Kidney (tissue), 14 donors: Measurements from ENCODE around the gene ZNF423. TPM values are rescaled to one million over a fixed set of nuclear protein-coding genes. Genes with fewer than 3 reads are reported as not detected.
A peak's percentile ranks its signal among the peaks of the same experiment; 100 is the strongest.

Experiments used
- DNase-seq, 5 donors: peaks; one replicate each; pipeline ENCODE4 v3.0.0-alpha.2; 2013 to 2020
- FAIRE-seq: peaks from 2 replicates; lab custom pipeline; 2012; peaks lifted over from hg19 to GRCh38; lab: Jason Lieb, UNC
- H3K27ac ChIP-seq, 2 donors: one replicate each; pipeline ENCODE4 v1.7.0; 2013; ENCODE audit warnings: low read depth in 2 of 2, low read length in 2 of 2, inconsistent platforms in 1 of 2
- H3K27me3 ChIP-seq: one replicate; pipeline ENCODE4 v1.7.1; 2013; ENCODE audit warnings: low read length, inconsistent platforms; ENCODE audit not compliant: control insufficient read depth, insufficient read depth
- H3K36me3 ChIP-seq, 3 donors: one replicate each; pipeline versions ENCODE4 v1.7.0 to v1.7.1; 2013; ENCODE audit warnings: low read length in 3 of 3, control low read depth in 1 of 3, inconsistent platforms in 1 of 3; ENCODE audit not compliant: insufficient read depth in 3 of 3, control insufficient read depth in 2 of 3
- H3K4me1 ChIP-seq, 3 donors: one replicate each; pipeline versions ENCODE4 v1.7.0 to v1.7.1; 2013; ENCODE audit warnings: low read length in 3 of 3, inconsistent platforms in 1 of 3, low read depth in 1 of 3; ENCODE audit not compliant: control insufficient read depth in 2 of 3, insufficient read depth in 2 of 3
- H3K4me3 ChIP-seq, 3 donors: one replicate each; pipeline versions ENCODE4 v1.7.0 to v1.8.1; 2013; ENCODE audit warnings: low read length in 3 of 3, control low read depth in 1 of 3, inconsistent platforms in 1 of 3
- H3K9ac ChIP-seq, 3 donors: one replicate each; pipeline versions ENCODE4 v1.7.0 to v1.7.1; 2013; ENCODE audit warnings: low read length in 3 of 3, control low read depth in 1 of 3, inconsistent platforms in 1 of 3
- H3K9me3 ChIP-seq, 3 donors: one replicate each; pipeline versions ENCODE4 v1.7.0 to v1.7.1; 2013; ENCODE audit warnings: low read length in 3 of 3, control low read depth in 1 of 3, inconsistent platforms in 1 of 3; ENCODE audit not compliant: control insufficient read depth in 2 of 3, insufficient read depth in 1 of 3
- CTCF ChIP-seq: IDR thresholded peaks from 3 replicates; pipeline ENCODE4 v1.5.1; 2012; ENCODE audit warnings: mild to moderate bottlenecking, moderate library complexity, borderline replicate concordance; ENCODE audit not compliant: insufficient read depth; ENCODE audit errors: extremely low read depth
- intact Hi-C: fragments of 100-400 bp; cut with DNase I; formaldehyde crosslinking; loops from one replicate; pipeline ENCODE4 v1.11.1; 2022
- polyA plus RNA-seq: library from polyadenylated mRNA; stranded (reverse); fragments of 350-450 nt; fragmentation: Illumina TruSeq; extraction: RNeasy Lipid Tissue Mini Kit (QIAGEN cat#74804); gene quantifications from one replicate; pipeline ENCODE4 v1.2.3, GENCODE V29; 2014; ENCODE audit warnings: low read depth, low replicate concordance; ENCODE audit not compliant: insufficient read depth
- total RNA-seq: library from RNA; stranded (reverse); fragmentation: NEBNext Ultra II Directional; extraction: Animal tissue kit (Norgen Biotek cat#: 25700); gene quantifications from one replicate; pipeline ENCODE4 v1.2.1, GENCODE V29; 2021
- donor health status: control.
- donor health status: control.
- donor health status: control.
- donor health status: control.
- donor health status: control.
- donor health status: DM: yes; HTN: yes; CAD: no.
- donor health status: Normal renal cell carcinoma (clear cell type).

Gene ZNF423
- total and polyA plus RNA-seq, 2 donors from 2014 or later = 2.0 to 8.4 TPM

- H3K9ac ChIP-seq = no peak overlapping the region
- intact Hi-C loops = no loop called here
Measured at GRCh38 chr16:49866595-49867071, 10.7 kb upstream of the ZNF423 start.

GRCh38 chr16:49862694-49863093, 6.8 kb upstream of the ZNF423 start:
- no peak for FAIRE-seq
- DNase-seq = no peak
- intact Hi-C loops = no loop called here
- H3K4me1 ChIP-seq = peaks cover 0 to 2% (median 0%) of the 10 kb centered on the region in 3 donors
- H3K27me3 ChIP-seq = no peaks in the 10 kb centered on the region
- TF ChIP-seq CTCF = no peak
- no peak overlapping the region for H3K27ac ChIP-seq
- no peak overlapping the region for H3K4me3 ChIP-seq
- no peaks in the 10 kb centered on the region for H3K9me3 ChIP-seq
- H3K9ac ChIP-seq = no peak overlapping the region
- H3K36me3 ChIP-seq = no peaks in the 10 kb centered on the region

More at GRCh38 chr16:49866595-49867071, 10.7 kb upstream of the ZNF423 start:
- Histone ChIP-seq H3K4me3 (no peak overlapping the region), H3K4me1 (peaks cover 0 to 2% (median 0%) of the 10 kb centered on the region in 3 donors), H3K9me3 (no peaks in the 10 kb centered on the region), H3K36me3 (no peaks in the 10 kb centered on the region), H3K27ac (no peak overlapping the region), H3K27me3 (no peaks in the 10 kb centered on the region)
- TF ChIP-seq CTCF = no peak
- DNase-seq (peak in 2 of 5 donors; percentile 35 to 75), FAIRE-seq (no peak)

- H3K27ac ChIP-seq = no peak overlapping the region
- intact Hi-C loops = no loop called here
- no peak overlapping the region for H3K9ac ChIP-seq
- DNase-seq = no peak
- peaks cover 0 to 1% (median 0%) of the 10 kb centered on the region in 3 donors for H3K4me1 ChIP-seq
- FAIRE-seq = no peak
- no peak overlapping the region for H3K4me3 ChIP-seq
- no peak for TF ChIP-seq CTCF
- no peaks in the 10 kb centered on the region for H3K36me3 ChIP-seq
- no peaks in the 10 kb centered on the region for H3K9me3 ChIP-seq
- H3K27me3 ChIP-seq = no peaks in the 10 kb centered on the region
Measured at GRCh38 chr16:49861299-49861698, 5.4 kb upstream of the ZNF423 start.

- Histone ChIP-seq H3K9ac (no peak overlapping the region), H3K27me3 (no peaks in the 10 kb centered on the region), H3K36me3 (no peaks in the 10 kb centered on the region), H3K4me1 (no peaks in the 10 kb centered on the region), H3K9me3 (no peaks in the 10 kb centered on the region), H3K27ac (no peak overlapping the region), H3K4me3 (no peak overlapping the region)
- DNase-seq = peak in 2 of 5 donors; percentile 21 to 42
- TF ChIP-seq CTCF = no peak
- intact Hi-C loops = no loop called here
- no peak for FAIRE-seq
Measured at GRCh38 chr16:49860593-49860992, 4.7 kb upstream of the ZNF423 start.
